GM21576 (cell line): Measurements from ENCODE around the gene KIAA0930.

Experiments
- ATAC-seq: cut with Tn5 transposase; IDR thresholded peaks from one replicate; pipeline ENCODE4 v1.9.1; 2021; ENCODE audit warnings: mild to moderate bottlenecking, moderate library complexity; ENCODE audit not compliant: unreplicated experiment

Gene KIAA0930

DNA sequence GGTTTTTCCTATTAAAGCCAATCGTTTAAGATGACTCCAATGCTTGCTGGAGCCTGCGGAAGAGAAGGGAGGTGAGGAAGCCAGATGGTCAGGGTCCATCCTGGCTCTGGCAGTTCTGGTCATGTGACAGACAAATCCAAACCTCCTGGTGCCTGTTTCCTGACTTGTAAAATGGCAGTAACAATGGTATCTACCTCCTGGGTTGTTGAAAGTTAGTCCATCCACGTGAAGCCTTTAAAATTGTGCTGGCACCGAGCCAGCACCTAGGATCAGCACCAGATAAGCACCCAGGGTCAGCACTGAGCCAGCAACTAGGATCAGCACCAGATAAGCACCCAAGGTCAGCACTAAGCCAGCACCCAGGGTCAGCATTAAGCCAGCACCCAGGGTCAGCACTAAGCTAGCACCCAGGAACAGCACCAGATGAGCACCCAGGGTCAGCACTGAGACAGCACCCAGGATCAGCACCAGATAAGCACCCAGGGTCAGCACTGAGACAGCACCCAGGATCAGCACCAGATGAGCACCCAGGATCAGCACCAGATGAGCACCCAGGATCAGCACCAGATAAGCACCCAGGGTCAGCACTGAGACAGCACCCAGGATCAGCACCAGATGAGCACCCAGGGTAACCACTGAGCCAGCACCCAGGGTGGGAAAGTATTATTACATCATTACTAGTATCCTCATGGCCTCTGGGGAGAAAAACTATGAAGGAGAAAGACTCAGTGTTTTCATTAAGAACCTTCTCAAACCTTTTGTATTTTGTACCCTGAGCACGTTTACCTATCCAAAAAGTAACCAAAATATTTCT, 17.2 kb downstream of the KIAA0930 start:
- no peak for ATAC-seq

DNA sequence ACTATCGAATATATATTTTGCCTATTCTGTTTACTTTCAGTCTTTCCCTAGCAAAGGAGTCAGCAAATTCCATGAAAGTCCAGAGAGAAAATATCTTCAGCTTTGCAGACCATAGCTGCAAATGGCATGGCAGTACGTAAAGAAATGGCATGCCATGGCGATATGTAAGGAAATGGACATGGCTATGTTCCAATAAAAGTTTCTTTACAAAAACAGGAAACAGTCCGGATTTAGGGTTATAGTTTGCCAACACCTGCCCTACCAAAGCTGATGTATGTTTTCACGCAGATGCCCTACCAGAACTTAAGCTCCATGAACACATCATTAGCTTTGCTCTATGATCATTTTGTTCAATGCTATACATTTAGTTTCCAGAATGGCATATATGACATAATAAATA, 19.5 kb downstream of the KIAA0930 start:
- no peak for ATAC-seq

DNA sequence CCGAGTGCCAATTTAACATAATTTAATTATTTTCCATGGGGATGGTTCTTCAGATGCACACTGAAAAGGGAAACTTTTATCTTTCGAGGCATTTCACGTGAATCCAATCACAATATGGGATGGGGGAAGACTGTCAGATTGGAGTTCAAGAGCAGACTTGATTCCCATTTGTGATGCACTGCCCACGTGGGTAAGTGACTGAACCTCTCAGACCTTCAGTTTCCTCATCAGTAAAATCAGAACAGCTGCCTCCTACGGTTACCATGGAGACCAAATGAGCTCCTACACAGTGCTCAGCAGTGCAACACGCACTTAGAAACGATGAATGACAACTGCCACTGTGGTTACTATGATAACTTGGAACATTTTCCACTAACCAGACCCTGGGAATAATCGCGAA, 21.7 kb downstream of the KIAA0930 start:
- no peak for ATAC-seq

DNA sequence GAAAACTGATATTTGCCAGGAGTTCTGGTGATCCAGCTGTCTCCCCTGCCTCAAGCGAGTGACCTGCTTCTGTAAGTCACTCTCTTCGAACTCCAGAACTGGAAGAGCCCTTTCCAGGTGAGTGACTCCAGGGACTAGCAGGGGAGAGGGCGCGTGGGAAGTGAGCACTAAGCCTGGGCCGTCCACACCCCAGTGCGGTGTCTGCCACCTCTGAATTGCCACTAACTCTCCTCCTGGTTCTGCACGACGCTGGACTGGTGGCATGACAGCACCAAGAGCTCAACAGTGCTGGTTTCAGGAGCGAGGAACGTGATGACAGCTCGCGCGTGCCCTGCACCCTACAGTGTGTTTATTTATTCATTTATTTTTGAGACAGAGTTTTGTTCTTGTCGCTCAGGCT, 22.9 kb downstream of the KIAA0930 start:
- no peak for ATAC-seq

DNA sequence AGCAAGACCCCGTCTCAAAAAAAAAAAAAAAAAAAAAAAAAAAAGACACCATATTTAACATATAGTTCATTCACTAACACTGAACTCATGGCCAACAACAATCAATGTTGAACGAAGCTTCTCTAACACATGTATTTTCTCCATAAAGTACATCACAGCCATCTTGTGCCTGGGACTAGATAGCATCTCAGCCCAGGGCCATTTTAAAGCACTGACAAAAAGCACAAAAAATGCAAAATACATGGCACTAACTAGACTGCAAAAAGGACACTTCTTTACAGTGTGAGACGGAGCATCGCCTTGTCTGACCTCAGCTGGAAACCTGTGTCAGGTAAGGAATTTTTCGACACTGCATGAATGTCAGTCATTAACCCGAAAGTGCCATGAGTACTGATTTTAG, 23.3 kb downstream of the KIAA0930 start:
- ATAC-seq, result no peak

DNA sequence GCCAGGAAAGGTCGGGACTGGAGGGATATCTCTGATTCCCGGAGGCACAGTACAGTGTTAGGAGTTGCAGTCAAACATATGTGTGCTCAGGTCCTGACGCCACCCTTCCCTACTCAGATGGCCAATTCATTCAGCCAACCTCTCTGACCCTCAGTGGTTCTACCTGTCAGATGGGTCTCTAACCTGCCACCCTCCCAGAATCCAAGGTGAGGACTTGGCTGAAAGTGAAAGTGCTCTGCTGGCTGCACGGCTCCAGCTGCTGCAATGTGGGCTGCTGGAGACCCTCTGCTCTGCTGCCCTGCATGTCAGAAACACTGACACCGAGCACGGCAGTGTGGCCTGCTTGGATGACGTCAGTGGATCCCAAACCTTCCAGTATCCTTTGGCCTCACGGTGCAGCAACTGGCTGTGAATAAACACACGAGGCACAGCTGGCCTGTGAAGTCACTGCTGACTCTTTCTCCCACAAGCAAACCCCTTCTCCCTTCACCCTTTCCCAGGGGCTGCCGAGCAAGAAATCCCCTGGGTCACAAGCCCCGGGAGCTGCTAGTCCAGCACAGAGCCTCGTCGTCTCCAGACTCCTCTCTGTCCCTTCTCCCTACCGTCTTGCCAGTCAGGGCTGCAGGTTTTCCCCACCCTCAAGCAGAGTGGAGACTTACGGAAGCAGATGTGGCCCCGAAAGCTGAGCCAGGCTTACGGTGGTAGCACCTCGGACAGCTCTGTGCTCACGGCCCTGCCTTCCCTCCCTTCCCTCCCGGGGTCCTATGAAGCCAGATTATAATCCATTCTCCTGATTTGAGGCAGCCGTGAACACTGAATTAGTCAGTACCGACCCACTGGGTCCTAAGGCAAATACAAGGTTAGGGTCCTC, 24.3 kb downstream of the KIAA0930 start:
- ATAC-seq, result no peak

DNA sequence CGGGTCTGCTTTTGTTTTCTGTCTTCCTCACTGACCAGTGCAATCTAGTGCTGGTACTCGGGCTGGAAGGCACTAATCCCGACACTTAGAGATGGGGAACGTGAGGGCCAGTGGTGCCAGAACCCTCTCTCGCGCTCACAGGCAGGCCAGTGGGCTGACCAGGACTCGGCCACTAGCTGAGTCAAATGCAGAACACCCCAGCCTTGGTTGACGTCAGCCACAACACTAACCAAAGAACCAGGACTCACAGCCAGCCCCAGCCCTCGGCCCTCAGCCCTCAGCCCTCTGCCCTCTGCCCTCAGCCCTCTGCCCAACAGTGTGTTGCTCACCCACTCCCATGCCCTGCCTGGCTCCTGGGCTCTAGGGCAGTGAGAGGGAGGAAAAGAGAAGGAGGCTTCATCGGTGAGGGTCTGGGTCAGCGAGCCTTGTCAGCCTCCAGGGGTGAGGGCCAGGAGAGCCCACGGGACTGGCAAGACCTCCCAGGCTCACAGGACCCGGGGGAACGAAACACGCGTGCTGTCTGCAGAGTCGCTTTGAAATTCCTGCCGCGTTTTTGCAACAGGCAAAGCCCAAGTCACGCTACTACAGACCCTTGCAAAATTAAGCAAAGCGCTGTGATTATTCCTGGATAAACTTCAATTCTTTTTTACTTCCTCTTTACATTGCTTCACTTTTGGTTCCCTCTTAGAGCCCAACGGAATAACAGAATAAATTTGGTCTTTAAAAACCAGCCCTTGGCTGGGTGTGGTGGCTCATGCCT, 27.5 kb downstream of the KIAA0930 start:
- ATAC-seq, result no peak

DNA sequence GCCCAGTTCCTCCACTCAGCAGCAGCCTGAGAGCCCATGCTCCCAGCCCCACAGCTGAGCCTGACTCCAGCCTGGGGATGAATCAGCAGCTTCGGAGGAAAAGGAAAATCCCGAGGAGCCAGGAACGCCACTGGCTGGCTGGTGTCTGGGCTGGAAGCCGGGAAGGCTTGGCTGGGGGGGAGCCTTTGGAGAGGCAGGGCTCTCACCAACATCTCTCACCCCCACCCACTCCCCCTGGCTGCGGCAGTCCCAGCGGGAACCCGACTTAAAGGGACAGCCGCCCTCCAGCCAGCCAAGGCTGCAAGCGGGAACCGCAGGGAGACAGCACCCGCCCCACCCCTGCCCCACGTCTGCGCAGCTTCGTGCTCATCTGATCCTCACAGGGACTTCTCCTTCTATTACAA, 28.4 kb downstream of the KIAA0930 start:
- ATAC-seq, result no peak

DNA sequence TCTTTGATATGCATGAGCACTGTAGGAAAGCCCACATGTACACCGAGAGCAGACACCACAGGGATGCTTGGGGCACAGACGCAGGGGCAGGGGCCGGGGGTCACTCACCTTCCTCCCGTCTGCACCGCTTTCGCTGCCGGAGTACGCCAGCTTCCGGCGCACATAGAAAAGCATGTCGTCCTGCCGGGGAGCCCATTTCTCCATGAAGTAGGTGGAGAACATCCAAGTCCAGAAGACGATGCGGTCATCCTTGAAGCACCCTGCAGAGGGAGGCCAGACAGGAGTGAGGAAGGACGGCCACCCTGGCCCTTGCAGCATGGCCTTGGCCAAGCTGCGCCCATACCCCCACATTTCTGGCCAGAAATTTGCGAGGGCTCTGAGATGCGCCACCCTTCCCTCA, 28.8 kb downstream of the KIAA0930 start:
- ATAC-seq, result no peak

DNA sequence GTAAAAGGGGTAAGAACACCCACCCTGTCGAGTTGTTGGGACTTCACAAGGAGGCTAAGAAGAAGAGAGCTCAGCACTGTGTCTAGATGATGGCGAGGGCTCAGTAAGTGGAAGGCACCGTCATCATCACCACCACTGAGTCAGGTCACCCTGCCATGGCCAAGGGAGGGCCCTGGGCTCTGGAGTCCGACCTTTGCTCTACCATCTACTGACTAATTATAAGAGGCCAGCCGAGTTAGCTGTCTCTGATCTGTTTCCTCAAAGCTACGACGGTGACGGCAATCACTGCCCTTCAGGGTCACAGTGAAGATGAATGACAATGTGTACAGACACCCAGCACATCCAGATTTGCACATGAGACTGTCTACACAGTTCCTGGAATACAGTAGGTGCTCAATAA, 29.3 kb downstream of the KIAA0930 start:
- no peak for ATAC-seq

DNA sequence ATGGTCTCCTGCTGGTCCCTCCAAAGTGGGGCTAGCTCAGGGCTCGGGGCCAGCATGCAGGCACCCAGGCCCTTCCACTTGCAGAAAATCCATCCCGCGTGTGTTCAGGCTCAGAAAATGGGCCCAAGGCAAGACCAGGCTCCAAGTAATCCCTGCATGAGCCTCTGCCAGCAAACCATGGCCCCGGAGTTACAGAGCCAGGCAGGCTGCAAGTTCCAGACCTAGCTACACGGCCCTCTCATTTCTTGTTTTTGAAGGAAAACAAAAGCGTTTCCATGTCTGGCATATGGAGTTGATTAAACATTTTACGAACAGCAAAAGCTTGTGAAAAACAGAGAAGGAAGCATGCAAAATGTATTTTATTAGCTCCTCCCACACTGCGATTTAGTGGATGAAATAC, 29.7 kb downstream of the KIAA0930 start:
- ATAC-seq, result no peak

DNA sequence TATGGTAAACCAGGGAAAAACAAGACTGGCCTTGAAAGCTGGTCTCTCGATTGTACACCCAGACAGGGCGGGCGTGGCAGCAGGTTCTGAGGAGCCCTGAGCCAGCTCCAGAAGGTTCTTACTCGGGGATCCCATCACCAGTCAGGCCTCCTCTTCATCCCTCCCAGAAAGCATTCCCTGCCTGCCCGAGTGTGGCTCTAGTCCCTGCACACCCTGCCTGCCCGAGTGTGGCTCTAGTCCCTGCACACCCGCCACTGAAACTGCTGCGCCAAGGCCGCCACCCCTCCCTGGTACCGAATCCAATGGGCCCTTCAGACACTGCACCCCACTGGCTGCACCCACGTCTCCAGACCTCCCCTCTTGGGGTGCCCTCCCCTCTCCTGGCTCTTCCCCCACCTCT, 30.1 kb downstream of the KIAA0930 start:
- no peak for ATAC-seq

DNA sequence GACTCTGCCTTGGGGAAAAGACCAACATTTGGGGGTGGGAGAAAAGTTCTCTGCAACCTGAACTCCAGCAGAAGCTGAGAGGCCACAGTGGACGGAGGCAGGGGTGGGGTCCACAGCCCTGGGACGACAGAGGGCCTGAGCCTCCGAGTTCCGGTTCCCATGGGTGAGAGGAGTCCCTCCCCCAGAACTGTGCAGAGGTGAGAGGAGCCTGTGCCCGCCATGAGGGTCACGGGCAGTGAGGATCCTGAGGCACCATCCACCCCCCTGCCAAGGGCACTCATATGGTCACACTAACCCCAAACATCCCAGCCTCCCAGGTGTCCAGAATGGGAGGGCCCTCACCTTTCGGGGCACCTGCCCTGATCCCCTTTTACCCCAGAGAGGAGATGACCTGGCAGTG, 30.5 kb downstream of the KIAA0930 start:
- ATAC-seq, result no peak

DNA sequence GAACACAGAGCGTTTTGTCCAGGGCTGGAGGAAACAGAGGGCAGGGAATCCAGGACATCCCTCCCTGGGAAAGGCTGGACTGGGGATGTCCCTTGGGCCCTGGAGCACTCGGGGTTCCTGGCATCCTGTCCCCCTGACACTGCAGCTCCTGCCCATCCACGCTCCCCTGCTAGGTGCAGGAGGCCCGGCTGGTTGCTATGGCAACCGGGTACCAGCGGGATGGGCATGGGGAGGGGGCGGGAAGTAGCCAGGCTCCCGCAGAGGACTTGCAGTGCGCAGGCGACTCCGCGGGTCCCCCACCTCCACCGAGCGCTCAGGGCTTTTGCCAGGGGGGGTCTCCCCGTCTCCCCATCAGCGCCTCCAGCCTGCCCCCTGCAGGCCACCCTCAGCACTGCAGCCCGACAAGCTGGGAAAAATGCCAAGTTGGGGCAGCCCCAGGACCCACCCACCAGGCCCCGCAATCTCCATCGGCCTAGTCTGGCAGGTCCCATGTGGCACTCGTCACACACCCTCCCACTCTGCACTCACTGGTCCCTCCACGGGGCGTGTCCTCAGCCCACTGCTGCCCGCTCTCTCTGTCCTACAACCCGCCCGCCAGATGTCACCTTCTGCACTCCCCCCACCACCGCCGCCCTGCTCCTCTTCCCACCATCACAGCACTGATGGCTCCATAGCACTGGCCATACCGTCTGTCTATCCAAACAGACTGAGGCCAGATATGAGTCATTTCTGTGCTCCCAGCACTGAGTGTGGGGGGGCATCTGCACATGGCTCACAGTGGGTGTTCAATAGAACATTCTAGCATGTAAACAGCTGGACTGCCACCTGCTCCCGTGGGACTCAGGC, 31.5 kb downstream of the KIAA0930 start:
- ATAC-seq, result no peak

DNA sequence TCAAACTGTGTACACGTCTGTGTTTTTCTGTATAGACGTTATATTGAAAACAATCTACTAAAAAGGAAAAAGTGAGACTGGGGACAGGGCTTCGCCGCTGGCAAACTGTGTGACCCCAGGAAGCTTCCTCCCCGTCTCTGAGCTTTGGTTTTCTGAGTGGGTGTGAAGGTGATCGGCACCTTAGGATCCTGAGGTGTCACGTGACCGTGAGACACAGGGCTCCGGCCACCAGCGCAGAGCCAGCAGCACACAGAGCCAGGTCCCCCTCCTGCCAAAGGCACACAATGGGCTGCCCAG, 32.0 kb downstream of the KIAA0930 start:
- no peak for ATAC-seq

DNA sequence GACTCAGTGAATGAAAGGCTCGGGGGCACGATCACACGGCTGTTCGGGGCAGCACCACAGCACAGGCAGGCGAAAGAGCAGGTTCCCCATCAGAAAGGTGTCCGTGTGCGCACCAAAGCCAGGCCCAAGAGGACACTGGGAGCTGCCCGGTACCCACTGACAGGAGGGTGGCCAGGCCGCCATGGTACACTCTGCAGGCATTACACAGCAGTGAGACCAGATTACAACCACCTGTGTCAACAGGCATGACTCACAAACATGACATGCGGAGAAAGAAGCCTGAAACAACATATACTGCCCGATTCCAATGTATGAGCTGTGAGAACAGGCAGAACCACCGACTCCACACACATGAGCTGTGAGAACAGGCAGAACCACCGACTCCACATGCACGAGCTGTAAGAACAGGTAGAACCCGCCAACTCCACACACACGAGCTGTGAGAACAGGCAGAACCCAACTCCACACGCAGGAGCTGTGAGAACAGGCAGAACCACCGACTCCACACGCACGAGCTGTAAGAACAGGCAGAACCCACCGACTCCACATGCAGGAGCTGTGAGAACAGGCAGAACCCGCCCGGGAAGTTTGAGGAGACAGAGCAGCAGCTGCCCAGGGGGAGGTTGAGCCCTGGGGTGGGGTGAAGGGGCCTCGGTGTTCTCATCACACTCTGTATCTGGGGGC, 32.6 kb downstream of the KIAA0930 start:
- ATAC-seq, result no peak

DNA sequence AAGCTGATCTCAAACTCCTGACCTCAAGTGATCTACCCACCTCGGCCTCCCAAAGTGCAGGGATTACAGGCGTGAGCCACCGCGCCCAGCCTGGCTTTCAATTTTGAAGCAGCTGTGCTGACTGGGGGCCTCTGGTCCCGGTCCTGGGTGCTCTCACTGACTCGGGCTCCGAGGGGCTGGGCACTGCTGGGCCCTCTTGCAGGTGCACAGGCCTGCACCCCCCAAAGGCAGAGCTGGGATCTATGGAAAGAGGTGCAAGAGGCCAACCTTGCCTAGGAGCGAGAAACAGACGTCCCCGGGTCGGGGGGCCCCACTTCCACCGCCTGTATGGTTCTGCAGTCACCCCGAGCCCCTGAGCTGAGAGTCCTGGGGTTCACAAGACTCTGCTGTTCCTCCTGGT, 33.2 kb downstream of the KIAA0930 start:
- no peak for ATAC-seq

DNA sequence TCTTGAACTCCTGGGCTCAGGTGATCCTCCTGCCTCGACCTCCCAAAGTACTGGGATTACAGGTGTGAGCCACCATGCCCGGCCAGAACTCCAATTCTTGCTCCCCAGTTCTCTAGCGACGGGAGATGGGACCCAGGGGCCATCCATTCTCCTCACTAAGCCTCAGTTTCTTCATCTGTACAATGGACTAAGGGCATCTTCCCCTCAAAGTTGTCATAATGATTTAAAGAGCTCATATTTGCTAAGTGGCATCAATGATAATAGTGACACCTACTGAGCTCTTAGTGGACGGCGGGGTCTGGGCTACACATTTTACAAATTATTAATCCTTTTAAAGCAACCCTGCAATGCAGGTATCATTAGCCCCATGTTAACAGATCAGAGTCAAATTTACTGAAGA, 34.5 kb downstream of the KIAA0930 start:
- no peak for ATAC-seq

DNA sequence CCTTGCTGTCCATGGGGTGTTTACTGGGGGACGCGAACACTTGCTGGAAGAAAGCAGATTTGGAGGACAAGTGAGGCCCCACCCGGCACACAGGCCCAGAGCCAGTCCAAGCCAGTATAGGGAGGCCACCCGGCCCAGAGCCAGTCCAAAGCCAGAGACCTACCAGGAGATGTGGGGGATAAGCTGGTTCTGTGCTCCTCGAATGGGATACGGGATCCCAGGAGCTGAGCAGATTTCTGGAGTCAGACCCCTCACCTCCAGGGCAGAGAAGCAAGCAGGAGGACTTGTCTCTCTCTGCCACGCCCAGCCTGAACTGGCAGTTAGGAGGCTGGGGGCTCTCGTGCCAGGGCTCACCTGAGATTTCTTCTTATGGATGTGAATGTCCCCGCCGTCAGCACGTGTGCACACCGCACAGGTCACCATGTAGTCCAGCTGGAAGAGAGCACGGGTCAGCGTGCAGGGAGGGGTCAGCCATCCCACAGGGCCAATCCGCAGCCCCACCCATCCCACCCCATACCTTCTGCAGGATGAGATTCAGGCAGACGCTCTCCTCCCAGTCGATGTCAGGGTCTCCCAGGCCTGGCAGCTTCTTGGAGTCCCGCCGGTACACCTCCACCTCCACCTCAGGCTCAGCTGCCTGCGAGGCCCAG, 35.3 kb downstream of the KIAA0930 start:
- no peak for ATAC-seq

DNA sequence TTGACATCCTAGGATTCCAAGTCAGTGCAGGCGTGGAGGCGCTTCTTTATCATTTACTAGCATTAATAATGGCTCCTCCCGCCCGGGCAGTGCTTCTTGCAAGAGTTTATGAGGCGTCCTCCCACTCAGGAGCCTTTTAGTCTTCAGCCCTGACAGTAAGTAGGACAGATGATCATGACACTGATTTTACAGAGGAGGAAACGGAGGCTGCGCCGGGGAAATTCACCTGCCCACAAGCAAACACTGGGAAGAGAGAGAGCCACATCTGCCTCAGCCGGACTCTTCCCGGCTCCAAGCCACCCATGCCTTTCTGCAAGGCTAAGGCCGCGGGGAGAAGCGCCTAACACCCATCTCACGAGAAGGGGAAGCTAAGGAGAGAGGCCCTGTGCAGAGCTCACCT, 35.9 kb downstream of the KIAA0930 start:
- no peak for ATAC-seq
